HG02943 (cell line): Measurements from ENCODE around the gene PDLIM7.
A peak's percentile ranks its signal among the peaks of the same experiment; 100 is the strongest.

Experiments
- ATAC-seq: cut with Tn5 transposase; IDR thresholded peaks from one replicate; pipeline ENCODE4 v1.9.1; 2021; ENCODE audit warnings: mild to moderate bottlenecking, low read depth, moderate library complexity; ENCODE audit not compliant: unreplicated experiment

Gene PDLIM7

DNA sequence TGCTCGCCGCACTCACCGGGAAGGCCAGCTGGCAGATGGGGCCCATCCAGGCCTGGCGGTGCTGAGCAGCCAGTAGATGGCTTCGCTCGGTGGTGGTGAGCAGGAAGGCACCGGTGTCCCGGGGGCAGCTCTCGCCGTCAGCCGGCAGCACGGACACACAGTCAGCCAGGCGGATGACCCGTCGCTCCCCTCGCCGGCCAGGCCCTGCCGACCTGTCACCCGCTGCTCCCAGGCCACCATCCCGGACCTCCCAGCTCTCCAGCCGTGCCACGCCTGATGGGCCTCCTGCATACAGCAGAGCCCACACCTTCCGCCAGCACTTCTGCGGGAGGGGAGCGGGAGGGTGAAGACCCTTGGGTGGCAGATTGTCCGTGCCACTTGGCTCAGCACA, 10.8 kb upstream of the PDLIM7 start:
- no peak for ATAC-seq

DNA sequence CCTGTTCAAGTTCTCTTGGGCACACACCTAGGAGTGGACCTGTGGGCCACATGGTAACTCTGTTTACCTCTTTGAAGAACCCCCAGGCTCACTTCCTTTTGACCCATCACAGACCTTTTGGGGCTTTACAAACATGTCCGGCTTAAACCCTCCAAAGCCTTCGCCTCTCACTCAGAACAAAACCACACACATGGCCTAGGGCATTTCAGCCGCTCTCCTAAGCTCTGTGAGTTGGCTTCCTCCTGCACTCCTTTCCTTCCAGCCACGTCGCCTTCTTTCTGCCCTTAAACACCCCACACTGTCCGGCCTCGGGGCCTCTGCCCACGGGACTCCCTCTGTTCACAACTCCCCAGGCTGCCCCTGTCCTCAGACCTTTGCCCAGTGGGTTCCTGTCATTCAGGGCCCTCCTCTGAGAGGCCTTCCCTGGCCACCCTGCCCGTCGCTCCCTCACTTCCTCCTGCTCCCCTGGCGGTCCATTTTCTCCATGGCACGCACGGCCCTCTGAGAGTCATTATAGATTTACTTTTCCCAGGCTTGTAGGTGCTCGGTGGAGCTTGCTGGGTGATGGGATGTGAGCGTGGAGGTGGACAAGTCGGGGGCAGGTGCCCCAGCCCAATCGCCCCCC, 10.3 kb upstream of the PDLIM7 start:
- ATAC-seq, result no peak

DNA sequence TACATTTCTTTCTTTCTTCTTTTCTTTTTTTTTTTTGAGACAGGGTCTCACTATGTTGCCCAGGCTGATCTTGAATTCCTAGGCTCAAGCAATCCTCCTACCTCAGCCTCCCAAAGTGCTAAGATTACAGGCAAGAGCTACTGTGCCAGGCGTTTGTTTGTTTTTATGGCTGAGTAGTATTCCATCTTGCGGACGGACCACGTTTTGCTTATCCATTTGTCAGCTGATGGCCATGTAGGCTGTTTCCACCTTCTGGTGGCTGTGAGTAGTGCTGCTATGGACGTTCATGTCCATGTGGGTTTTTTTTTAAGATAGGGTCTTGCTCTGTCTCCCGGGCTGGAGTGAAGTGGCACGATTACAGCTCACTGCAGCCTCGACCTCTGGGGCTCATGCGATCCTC, 9.8 kb upstream of the PDLIM7 start:
- no peak for ATAC-seq

DNA sequence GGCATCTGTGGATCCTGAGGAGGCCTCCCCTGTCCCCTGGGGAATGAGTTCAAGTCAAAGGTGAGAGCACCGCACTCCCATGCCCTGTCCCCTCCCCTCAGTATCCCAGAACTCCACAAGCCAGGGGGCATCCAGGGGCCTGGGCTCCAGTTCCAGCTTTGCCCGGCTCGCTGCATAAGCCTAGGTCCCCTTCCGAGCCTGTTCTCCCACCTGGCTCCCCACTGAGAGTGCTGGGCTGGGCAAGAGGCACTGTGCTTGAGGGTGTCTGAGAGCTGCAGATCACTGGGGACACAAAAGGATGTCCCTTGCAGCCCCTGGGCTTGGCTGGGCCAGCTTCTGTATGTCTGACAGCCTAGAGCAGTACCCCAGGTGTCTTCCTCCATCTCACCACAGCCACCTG, 7.7 kb upstream of the PDLIM7 start:
- no peak for ATAC-seq

GRCh38 chr5:177504086-177505056, 7.0 kb upstream of the PDLIM7 start:
- ATAC-seq, result no peak

DNA sequence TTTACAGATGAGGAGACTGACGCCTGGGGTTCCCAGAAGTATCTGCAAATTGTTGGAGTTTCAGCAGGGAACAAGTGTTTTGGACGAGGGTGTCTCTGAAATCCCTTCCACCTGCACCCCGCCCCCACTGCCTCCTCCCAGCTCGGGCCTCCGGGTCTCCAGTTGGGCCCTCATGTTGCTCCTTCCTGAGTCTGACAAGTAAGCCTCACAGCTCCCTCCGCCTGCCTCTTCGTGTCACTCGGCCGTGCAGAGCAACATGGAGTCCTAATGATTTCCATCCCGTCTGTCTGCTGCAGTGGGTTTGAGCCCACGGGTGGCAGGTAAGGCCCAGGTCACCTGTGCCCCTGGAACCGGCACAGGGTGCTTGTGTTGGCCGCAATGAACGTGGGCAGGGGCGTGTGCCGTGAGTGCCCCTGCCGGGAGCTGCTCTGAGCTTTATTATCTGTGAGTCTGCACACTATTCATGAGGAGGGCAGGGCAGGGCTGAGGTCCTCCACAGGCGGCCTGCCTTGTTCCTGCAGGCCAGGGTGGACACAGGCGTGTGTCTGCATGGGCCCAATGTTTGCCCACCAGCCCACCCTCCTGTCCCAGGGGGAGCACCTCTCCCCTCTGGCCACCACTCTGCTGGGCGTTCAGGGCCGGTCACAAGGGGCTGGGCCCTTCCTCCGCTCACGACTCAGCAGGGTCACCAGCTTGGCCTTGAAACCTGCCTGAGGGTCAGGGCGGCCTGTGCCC, 6.1 kb upstream of the PDLIM7 start:
- ATAC-seq, result no peak

DNA sequence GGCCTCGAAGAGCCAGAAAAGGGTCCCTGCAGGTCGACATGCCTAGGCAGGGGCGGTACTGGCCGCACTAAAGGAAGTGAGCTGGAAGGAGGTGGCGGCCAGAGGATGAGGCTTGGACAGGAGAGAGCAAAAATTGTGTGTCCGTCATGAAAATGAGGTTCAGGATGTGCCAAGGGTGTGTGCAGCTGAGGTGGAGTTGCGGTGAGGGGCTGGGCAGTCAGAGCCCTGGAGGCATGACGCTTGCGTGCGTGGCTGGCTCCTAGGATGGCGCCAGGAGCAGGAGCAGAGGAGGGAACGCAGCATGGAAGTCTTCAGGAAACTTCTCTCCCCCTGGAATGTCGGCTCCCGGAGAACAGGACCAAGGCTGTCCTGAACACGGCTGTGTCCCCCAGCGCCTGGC, 5.5 kb upstream of the PDLIM7 start:
- no peak for ATAC-seq

- no peak for ATAC-seq
These were observed 4.7 kb upstream of the PDLIM7 start for GRCh38 chr5:177501874-177502678.

DNA sequence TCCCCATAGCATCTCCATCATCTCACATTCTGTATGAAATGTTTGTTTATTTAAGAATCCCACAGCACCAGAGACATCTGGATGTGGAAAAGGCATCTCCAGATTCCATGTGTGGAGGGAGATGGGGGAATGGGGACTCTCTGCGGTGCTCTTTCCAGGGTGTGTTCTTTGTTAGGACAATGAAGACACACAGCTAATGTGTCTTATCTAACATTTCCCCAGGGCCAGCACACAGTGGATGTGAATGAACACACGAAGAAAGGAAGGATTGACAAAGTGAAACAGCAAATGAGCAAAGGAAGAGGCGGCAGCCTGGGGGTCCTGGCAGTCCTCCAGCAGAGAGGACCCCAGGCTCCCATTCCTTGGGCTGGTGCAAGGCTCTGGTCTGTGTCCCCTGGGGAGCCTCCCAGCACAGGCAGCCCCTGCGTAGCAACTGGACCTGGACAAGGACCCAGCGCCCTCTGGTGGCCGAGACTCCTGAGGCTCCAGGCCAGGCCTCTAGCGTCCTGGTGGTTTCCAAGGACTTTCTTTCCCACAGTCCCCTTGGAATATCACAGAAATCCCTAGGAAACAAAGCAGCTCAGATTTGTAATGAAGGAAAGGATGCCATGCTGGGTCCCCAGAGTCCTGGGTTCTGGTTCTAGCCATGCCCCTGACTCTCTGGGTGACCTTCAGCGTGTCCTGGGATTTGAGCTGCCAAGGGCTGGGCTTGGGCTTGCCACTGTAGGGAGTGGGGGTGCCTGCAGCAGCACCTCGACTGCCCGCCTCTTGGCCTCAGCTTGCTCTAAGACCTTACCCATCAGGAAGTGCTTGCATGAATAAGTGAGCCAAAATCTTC, 3.5 kb upstream of the PDLIM7 start:
- no peak for ATAC-seq

- ATAC-seq, result no peak
These were observed 2.4 kb upstream of the PDLIM7 start for GRCh38 chr5:177499842-177500241.

- ATAC-seq, result peak; percentile 10
These were observed 796 bp upstream of the PDLIM7 start for GRCh38 chr5:177498013-177498787.

GRCh38 chr5:177496727-177497291, 595 bp downstream of the PDLIM7 start:
- no peak for ATAC-seq

GRCh38 chr5:177496070-177496726, 1.2 kb downstream of the PDLIM7 start:
- no peak for ATAC-seq

GRCh38 chr5:177495243-177496060, 2.0 kb downstream of the PDLIM7 start:
- no peak for ATAC-seq

DNA sequence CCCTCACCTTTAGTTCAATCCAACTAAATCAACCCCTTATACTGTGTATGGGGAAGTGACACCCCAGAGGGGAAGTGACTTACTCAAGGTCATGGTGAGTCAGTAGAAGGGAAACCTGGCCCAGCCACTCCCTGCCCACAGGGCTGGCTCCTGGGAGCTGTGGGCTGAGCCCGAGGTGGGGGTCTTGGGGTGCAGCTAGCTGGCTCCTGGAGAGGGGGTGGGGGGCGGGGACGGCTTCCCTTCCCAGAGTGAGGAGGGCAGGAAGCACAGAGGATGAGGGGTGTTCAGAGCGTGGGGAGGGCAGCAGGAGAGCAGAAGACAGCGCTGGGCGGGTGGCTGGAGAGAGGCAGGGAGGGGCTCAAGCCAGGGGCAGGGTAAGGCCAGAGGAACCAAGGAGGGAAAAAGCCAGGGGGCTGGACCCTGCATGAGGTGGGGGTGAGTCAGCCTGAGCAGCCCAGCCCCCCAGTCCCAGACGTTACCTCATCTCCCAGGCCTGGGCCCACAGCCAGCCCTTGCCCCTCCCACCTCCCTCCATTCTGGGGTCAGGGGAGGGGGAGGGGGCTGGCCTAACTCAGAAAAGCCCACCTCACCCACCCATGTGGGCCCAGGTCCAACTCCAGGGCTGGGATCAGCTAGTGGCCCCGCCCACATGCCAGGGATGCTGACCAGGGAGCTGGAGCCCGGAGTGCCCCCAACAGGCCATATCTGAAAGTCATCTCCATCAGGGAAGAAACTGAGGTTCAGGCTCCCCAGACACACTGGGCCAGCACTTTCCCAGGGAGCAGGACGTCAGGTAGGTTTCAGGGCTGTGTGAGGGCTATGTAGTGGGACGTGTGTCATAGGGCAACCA, 2.8 kb downstream of the PDLIM7 start:
- no peak for ATAC-seq

DNA sequence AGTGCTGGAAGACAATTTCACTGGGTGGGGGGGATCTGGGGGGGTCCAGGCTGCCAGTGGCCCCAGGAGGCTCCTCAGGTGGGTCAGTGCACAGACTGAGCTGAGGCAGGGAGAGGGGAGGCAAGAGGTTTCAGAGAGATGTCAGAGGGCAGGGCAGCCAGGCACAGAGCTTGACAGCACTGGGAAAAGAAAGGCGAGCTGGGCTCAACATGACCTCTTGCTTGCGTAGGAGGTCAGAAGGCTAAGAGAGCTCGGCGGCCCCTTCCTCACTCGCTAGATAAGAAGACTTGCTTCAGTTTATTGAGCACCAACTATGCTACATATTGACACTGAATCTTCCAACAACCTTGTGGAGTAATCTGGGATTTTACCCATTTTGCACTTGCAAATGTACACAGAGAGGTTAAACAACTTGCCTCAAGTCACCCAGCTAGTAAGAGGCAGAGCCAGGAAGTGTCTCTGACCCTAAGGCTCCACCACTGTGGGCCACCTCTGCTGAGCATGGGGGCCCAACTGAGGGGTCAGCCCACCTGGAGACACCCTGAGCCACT, 3.5 kb downstream of the PDLIM7 start:
- ATAC-seq, result no peak
